Suppressor macrophage treated with lipopolysaccharide for 1 hour (primary cell): ENCODE measurements around the gene NUTM2E.
"Not testable (repeated sequence)": the region's sequence is repeated elsewhere in the genome, so short reads cannot be mapped to it uniquely, and the experiment has no call there.

ENCODE experiments used
- DNase-seq, 3 donors: peaks; one replicate each; pipeline ENCODE4 v3.0.0-alpha.2; 2020 to 2022

Gene NUTM2E

GRCh38 chr10:79826496-79827215 is at the start of gene NUTM2E:
NUTM2E (plus strand) TSS chr10:79826739; CDS start chr10:79841741, 15,002 bp downstream.
- DNase-seq: peak; percentile 71 to 82 (median 76)

- DNase-seq: not testable (repeated sequence)
Measured at GRCh38 chr10:79777997-79778396, 48.5 kb upstream of the NUTM2E start.

- peak; percentile 68 to 86 (median 85) for DNase-seq
Measured at GRCh38 chr10:79779310-79779938, 47.1 kb upstream of the NUTM2E start.

GRCh38 chr10:79779992-79780391 is 46.5 kb upstream of the NUTM2E start:
- DNase-seq: not testable (repeated sequence)

- not testable (repeated sequence) for DNase-seq
Measured at GRCh38 chr10:79781584-79781983, 45.0 kb upstream of the NUTM2E start.

GRCh38 chr10:79787455-79787952 is 39.0 kb upstream of the NUTM2E start:
- not testable (repeated sequence) for DNase-seq

GRCh38 chr10:79789351-79789750 is 37.2 kb upstream of the NUTM2E start:
- not testable (repeated sequence) for DNase-seq

GRCh38 chr10:79791906-79792517 is 34.5 kb upstream of the NUTM2E start:
- DNase-seq: not testable (repeated sequence)

GRCh38 chr10:79799337-79799736 is 27.2 kb upstream of the NUTM2E start:
- DNase-seq: not testable (repeated sequence)

- DNase-seq: not testable (repeated sequence)
Measured at GRCh38 chr10:79805857-79806256, 20.7 kb upstream of the NUTM2E start.

- not testable (repeated sequence) for DNase-seq
Measured at GRCh38 chr10:79811895-79812294, 14.6 kb upstream of the NUTM2E start.

- DNase-seq: not testable (repeated sequence)
Measured at GRCh38 chr10:79816290-79816689, 10.2 kb upstream of the NUTM2E start.

GRCh38 chr10:79823387-79823786 is 3.2 kb upstream of the NUTM2E start:
- not testable (repeated sequence) for DNase-seq

- not testable (repeated sequence) for DNase-seq
Measured at GRCh38 chr10:79825587-79826011, 940 bp upstream of the NUTM2E start.

- peak; percentile 19 to 58 (median 36) for DNase-seq
Measured at GRCh38 chr10:79826131-79826495, 426 bp upstream of the NUTM2E start.

GRCh38 chr10:79833833-79834232 is 7.3 kb downstream of the NUTM2E start:
- DNase-seq: not testable (repeated sequence)

GRCh38 chr10:79835891-79836290 is 9.4 kb downstream of the NUTM2E start:
- peak in 1 of 3 donors; percentile 52 for DNase-seq

GRCh38 chr10:79836891-79837290 is 10.4 kb downstream of the NUTM2E start:
- peak in 1 of 3 donors; percentile 28 for DNase-seq

- not testable (repeated sequence) for DNase-seq
Measured at GRCh38 chr10:79838441-79838840, 11.9 kb downstream of the NUTM2E start.

GRCh38 chr10:79853191-79853854 is 26.8 kb downstream of the NUTM2E start:
- DNase-seq: not testable (repeated sequence)

GRCh38 chr10:79862269-79862668 is 35.7 kb downstream of the NUTM2E start:
- not testable (repeated sequence) for DNase-seq

GRCh38 chr10:79862803-79863202 is 36.3 kb downstream of the NUTM2E start:
- not testable (repeated sequence) for DNase-seq
